Endothelial cell of umbilical vein (primary cell): ENCODE data around the gene MPV17. TPM values are rescaled to one million over a fixed set of nuclear protein-coding genes. Genes with fewer than 3 reads are reported as not detected.
"Not testable (repeated sequence)": the region's sequence is repeated elsewhere in the genome, so short reads cannot be mapped to it uniquely, and the experiment has no call there.

Experiments used
- BruUV-seq: library from RNA; stranded (reverse); fragments of 400-500 nt; replicated peaks from 2 replicates; lab custom pipeline; 2021; lab: Mats Ljungman, UMichigan
- CTCF ChIA-PET: fragments of 300-600, 350-600 bp; sonication (Branson Sonifier 250); formaldehyde crosslinking; loops from one replicate; lab custom pipeline; 2021; ENCODE audit warnings: antibody characterized with exemption, inconsistent platforms; lab: Charles Lee
- POLR2A ChIA-PET: fragments of 300-600, 350-600 bp; sonication (Branson Sonifier 250); formaldehyde crosslinking; loops from one replicate; lab custom pipeline; 2021; ENCODE audit warnings: antibody characterized with exemption, inconsistent platforms; lab: Charles Lee
- DNase-seq: peaks from one replicate; pipeline ENCODE4 v3.0.0-alpha.2; 2011; ENCODE audit warnings: low read depth, low spot score
- FAIRE-seq: peaks from 2 replicates; lab custom pipeline; 2011; peaks lifted over from hg19 to GRCh38; lab: Jason Lieb, UNC
- H2AFZ ChIP-seq: 2 replicates; pipeline ENCODE4 v1.6.0; 2012; ENCODE audit warnings: low read depth, low read length, control low read depth, inconsistent platforms
- H3K27ac ChIP-seq: 2 replicates; pipeline ENCODE4 v1.5.1; 2011; ENCODE audit warnings: low read depth, mild to moderate bottlenecking, control low read depth, low read length, moderate library complexity; ENCODE audit not compliant: insufficient read depth
- H3K27me3 ChIP-seq, 2 experiments: 2 replicates each; pipeline versions ENCODE4 v1.6.0 to v1.6.1; 2011; ENCODE audit warnings: low read length in 2 of 2, mixed read lengths in 1 of 2; ENCODE audit not compliant: control insufficient read depth in 2 of 2, insufficient read depth in 2 of 2
- H3K36me3 ChIP-seq, 2 experiments: 2 replicates in 1 of 2; 3 replicates in 1 of 2; pipeline ENCODE4 v1.5.1; 2011; ENCODE audit warnings: low read length in 2 of 2, mild to moderate bottlenecking in 1 of 2, moderate library complexity in 1 of 2; ENCODE audit not compliant: control insufficient read depth in 2 of 2, insufficient read depth in 2 of 2; ENCODE audit errors: extremely low read depth in 1 of 2
- H3K4me1 ChIP-seq: 3 replicates; pipeline ENCODE4 v1.5.1; 2011; ENCODE audit warnings: mild to moderate bottlenecking, low read length; ENCODE audit not compliant: control insufficient read depth, insufficient read depth; ENCODE audit errors: extremely low read depth
- H3K4me2 ChIP-seq: 2 replicates; pipeline ENCODE4 v1.6.1; 2011; ENCODE audit warnings: low read length, control low read depth, mixed read lengths; ENCODE audit not compliant: insufficient read depth
- H3K4me3 ChIP-seq, 3 experiments: fragments of 200-600 bp in 1 of 3; sonication (generic), shearing (Covaris generic) in 1 of 3; replicated peaks in 1 of 3; 2 replicates each; pipeline ENCODE4 v1.5.1; 2011 to 2016; ENCODE audit warnings: control low read depth in 3 of 3, low read length in 3 of 3, mild to moderate bottlenecking in 2 of 3, inconsistent platforms in 1 of 3, low read depth in 1 of 3, moderate library complexity in 1 of 3; ENCODE audit not compliant: insufficient read depth in 1 of 3
- H3K79me2 ChIP-seq: 2 replicates; pipeline ENCODE4 v1.6.0; 2012; ENCODE audit warnings: low read length, inconsistent platforms; ENCODE audit not compliant: control insufficient read depth, insufficient read depth
- H3K9ac ChIP-seq: replicated peaks from 2 replicates; pipeline ENCODE3; 2011; ENCODE audit warnings: low read length, control low read depth; ENCODE audit not compliant: insufficient read depth; ENCODE audit errors: extremely low read depth
- H3K9me1 ChIP-seq: replicated peaks from 3 replicates; pipeline ENCODE4 v1.6.0; 2011; ENCODE audit warnings: mild to moderate bottlenecking, low read length; ENCODE audit not compliant: control insufficient read depth, insufficient read depth; ENCODE audit errors: extremely low read depth
- H3K9me3 ChIP-seq: replicated peaks from 2 replicates; pipeline ENCODE4 v1.5.1; 2012; ENCODE audit warnings: low read length, inconsistent platforms; ENCODE audit not compliant: control insufficient read depth, insufficient read depth
- H4K20me1 ChIP-seq: replicated peaks from 2 replicates; pipeline ENCODE3; 2011; ENCODE audit warnings: mild to moderate bottlenecking, low read length; ENCODE audit not compliant: control insufficient read depth, insufficient read depth; ENCODE audit errors: extremely low read depth
- EZH2 ChIP-seq: IDR thresholded peaks from 2 replicates; pipeline ENCODE4 v1.6.1; 2012; ENCODE audit warnings: borderline replicate concordance, low read depth, mild to moderate bottlenecking, moderate library complexity, low read length, inconsistent platforms; ENCODE audit not compliant: severe bottlenecking
- FOS ChIP-seq: IDR thresholded peaks from 2 replicates; pipeline ENCODE4 v1.6.1; 2011; ENCODE audit warnings: mild to moderate bottlenecking, low read length, moderate library complexity, borderline replicate concordance; ENCODE audit not compliant: insufficient read depth
- GATA2 ChIP-seq: IDR thresholded peaks from 2 replicates; pipeline ENCODE4 v1.7.0; 2011; ENCODE audit warnings: low read depth, mild to moderate bottlenecking, moderate library complexity, mixed read lengths, low read length; ENCODE audit not compliant: insufficient read length, insufficient read depth
- JUN ChIP-seq: IDR thresholded peaks from 2 replicates; pipeline ENCODE4 v1.6.1; 2011; ENCODE audit warnings: borderline replicate concordance, low read depth; ENCODE audit not compliant: insufficient read length, insufficient read depth
- MYC ChIP-seq: IDR thresholded peaks from one replicate; pipeline ENCODE4 v1.6.1; 2011; ENCODE audit warnings: mild to moderate bottlenecking, low read depth, low read length
- POLR2A ChIP-seq: IDR thresholded peaks from 2 replicates; pipeline ENCODE4 v1.6.1; 2012; ENCODE audit warnings: low read depth, mild to moderate bottlenecking, control low read depth, low read length
- POLR2AphosphoS5 ChIP-seq: IDR thresholded peaks from 2 replicates; pipeline ENCODE4 v1.6.1; 2012; ENCODE audit warnings: low read depth, mild to moderate bottlenecking, control low read depth, low read length, moderate library complexity; ENCODE audit not compliant: insufficient read depth
- dilution Hi-C: fragments of 300-500 bp; cut with MboI; formaldehyde crosslinking; loops from one replicate; pipeline ENCODE4 v1.15.0; 2019; ENCODE audit warnings: low sequenced_read_pairs; ENCODE audit not compliant: extremely low pct_ligation_motif_present
- intact Hi-C: fragments of 100-400 bp; cut with micrococcal nuclease; formaldehyde crosslinking; loops from one replicate; pipeline ENCODE4 v1.10.0; 2022
- polyA plus RNA-seq, 4 experiments: library from polyadenylated mRNA; depleted of rRNA in 3 of 4; stranded (reverse) in 3 of 4; unstranded in 1 of 4; fragments of >200 nt; gene quantifications; 2 replicates each; pipeline versions ENCODE4 v1.2.1 to v1.2.3, GENCODE V29; 2011 to 2012; ENCODE audit warnings: missing spikeins in 1 of 4
- total RNA-seq: library from RNA; stranded (reverse); gene quantifications from 2 replicates; pipeline ENCODE4 v1.2.3, GENCODE V29; 2021
- TF ChIP-seq, protein P1 (sequence below), 2 donors: IDR thresholded peaks; 1 replicate in 1 of 2; 2 replicates in 1 of 2; pipeline ENCODE4 v1.5.1; 2011; ENCODE audit warnings: low read length in 2 of 2, mild to moderate bottlenecking in 2 of 2, moderate library complexity in 2 of 2, control low read depth in 1 of 2, inconsistent platforms in 1 of 2, low read depth in 1 of 2; ENCODE audit not compliant: insufficient read depth in 1 of 2; ENCODE audit errors: extremely low read depth in 1 of 2
- TF ChIP-seq, protein P2 (sequence below): IDR thresholded peaks from 2 replicates; pipeline ENCODE4 v1.6.1; 2011; ENCODE audit not compliant: insufficient read depth, insufficient read length

MPV17 gene
- total and polyA plus RNA-seq, 2 donors (not counting 3 experiments of a cell fraction or from before 2014, with no cell fraction given) = 74.7 to 267 TPM

DNA sequence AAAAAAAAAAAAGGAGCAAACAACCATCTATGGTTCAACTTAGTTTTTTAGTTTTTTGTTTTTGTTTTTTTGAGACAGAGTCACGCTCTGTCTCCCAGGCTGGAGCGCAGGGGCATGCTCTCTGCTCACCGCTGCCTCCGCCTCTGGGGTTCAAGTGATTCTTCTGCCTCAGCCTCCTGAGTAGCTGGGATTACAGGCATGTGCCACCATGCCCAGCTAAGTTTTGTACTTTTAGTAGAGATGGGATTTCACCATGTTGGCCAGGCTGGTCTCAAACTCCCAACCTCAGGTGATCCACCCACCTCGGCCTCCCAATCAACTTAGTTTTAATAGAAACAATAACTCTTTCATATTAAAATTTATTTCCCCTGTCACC is 30.5 kb upstream of the MPV17 start:
- POLR2A ChIA-PET = not testable (repeated sequence)

GRCh38 chr2:27351802-27352598 is 29.1 kb upstream of the MPV17 start:
- Histone ChIP-seq H3K4me3 (no peak overlapping the region), H2AFZ (no peak overlapping the region), H3K27ac (no peak overlapping the region), H3K9ac (no peak overlapping the region), H3K36me3 (no peaks in the 10 kb centered on the region), H3K79me2 (peaks cover 81% of the 10 kb centered on the region), H3K27me3 (no peaks in the 10 kb centered on the region), H3K9me3 (no peaks in the 10 kb centered on the region), H3K9me1 (no peaks in the 10 kb centered on the region), H3K4me1 (peaks cover 10% of the 10 kb centered on the region), H4K20me1 (peaks cover 3% of the 10 kb centered on the region), H3K4me2 (no peak overlapping the region)
- DNase-seq (no peak), FAIRE-seq (no peak)
- TF ChIP-seq POLR2AphosphoS5 (no peak), GATA2 (no peak), FOS (no peak), MYC (no peak), JUN (no peak), POLR2A (no peak), EZH2 (no peak)
- TF ChIP-seq, protein P1, sequence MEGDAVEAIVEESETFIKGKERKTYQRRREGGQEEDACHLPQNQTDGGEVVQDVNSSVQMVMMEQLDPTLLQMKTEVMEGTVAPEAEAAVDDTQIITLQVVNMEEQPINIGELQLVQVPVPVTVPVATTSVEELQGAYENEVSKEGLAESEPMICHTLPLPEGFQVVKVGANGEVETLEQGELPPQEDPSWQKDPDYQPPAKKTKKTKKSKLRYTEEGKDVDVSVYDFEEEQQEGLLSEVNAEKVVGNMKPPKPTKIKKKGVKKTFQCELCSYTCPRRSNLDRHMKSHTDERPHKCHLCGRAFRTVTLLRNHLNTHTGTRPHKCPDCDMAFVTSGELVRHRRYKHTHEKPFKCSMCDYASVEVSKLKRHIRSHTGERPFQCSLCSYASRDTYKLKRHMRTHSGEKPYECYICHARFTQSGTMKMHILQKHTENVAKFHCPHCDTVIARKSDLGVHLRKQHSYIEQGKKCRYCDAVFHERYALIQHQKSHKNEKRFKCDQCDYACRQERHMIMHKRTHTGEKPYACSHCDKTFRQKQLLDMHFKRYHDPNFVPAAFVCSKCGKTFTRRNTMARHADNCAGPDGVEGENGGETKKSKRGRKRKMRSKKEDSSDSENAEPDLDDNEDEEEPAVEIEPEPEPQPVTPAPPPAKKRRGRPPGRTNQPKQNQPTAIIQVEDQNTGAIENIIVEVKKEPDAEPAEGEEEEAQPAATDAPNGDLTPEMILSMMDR (IDR thresholded peaks at IDR 0.05; ENCODE audit: extremely low read depth in 1 of 2, insufficient read depth in 1 of 2, low read depth in 1 of 2, low read length in 2 of 2) = no peak
- TF ChIP-seq, protein P2, sequence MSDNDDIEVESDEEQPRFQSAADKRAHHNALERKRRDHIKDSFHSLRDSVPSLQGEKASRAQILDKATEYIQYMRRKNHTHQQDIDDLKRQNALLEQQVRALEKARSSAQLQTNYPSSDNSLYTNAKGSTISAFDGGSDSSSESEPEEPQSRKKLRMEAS = no peak
- ChIA-PET CTCF (interaction anchor here (1.3 to 2.1 kb wide), 2 partner anchors 19 to 23 kb away, joined by 3 to 5 read pairs; no protein-coding TSS in a partner anchor), POLR2A (no interaction called here)
- dilution Hi-C loops = no loop called here
- intact Hi-C loops = no loop called here
- no TSS peak for BruUV-seq

More for the DNA sequence above, 30.5 kb upstream of the MPV17 start:
- intact Hi-C loops, dilution Hi-C loops, DNase-seq, H3K27me3 ChIP-seq, H3K9ac ChIP-seq, H3K4me3 ChIP-seq, H3K4me2 ChIP-seq, FAIRE-seq, H3K36me3 ChIP-seq, H4K20me1 ChIP-seq, H3K27ac ChIP-seq, H2AFZ ChIP-seq, H3K9me3 ChIP-seq, BruUV-seq, H3K9me1 ChIP-seq: not testable (repeated sequence)
- CTCF ChIA-PET = interaction anchor here (0.7 to 2.1 kb wide), 3 partner anchors 16 to 244 kb away, joined by 3 to 5 read pairs (median 4); partner anchors contain the start of gene EIF2B4
- peaks cover 77% of the 10 kb centered on the region for H3K79me2 ChIP-seq
- peaks cover 16% of the 10 kb centered on the region for H3K4me1 ChIP-seq
